Prostate gland (tissue), 2 donors: ENCODE measurements around the gene CDC42SE1. TPM values are rescaled to one million over a fixed set of nuclear protein-coding genes. Genes with fewer than 3 reads are reported as not detected.

Experiments
- DNase-seq: peaks from one replicate; pipeline ENCODE4 v3.0.0-alpha.2; 2019; ENCODE audit warnings: low spot score
- H3K27ac ChIP-seq, 2 donors: fragments of 200-600 bp; sonication (generic); 2 replicates each; pipeline ENCODE4 v1.5.1; 2017 to 2019
- H3K27me3 ChIP-seq: fragments of 200-600 bp; sonication (generic); replicated peaks from 2 replicates; pipeline ENCODE4 v1.5.1; 2019; ENCODE audit not compliant: insufficient read depth
- H3K36me3 ChIP-seq, 2 donors: fragments of 200-600 bp; sonication (generic); 1 replicate in 1 of 2; 2 replicates in 1 of 2; pipeline versions ENCODE4 v1.5.1 to v1.8.1; 2017 to 2019
- H3K4me1 ChIP-seq: fragments of 200-600 bp; sonication (generic); replicated peaks from 2 replicates; pipeline ENCODE4 v1.5.1; 2019
- H3K4me3 ChIP-seq, 2 donors: fragments of 200-600 bp; sonication (generic); 2 replicates each; pipeline ENCODE4 v1.5.1; 2017 to 2019
- H3K9me3 ChIP-seq: fragments of 200-600 bp; sonication (generic); 2 replicates; pipeline ENCODE4 v1.5.1; 2017
- CTCF ChIP-seq, 4 experiments: fragments of 200-600 bp in 2 of 4; fragments of 450-650 bp in 2 of 4; sonication (generic) in 2 of 4; IDR thresholded peaks; 1 replicate in 3 of 4; 2 replicates in 1 of 4; pipeline ENCODE4 v1.5.1; 2016 to 2019; ENCODE audit warnings: antibody characterized with exemption in 4 of 4, mild to moderate bottlenecking in 2 of 4, moderate library complexity in 2 of 4
- POLR2A ChIP-seq: fragments of 450-650 bp; IDR thresholded peaks from one replicate; pipeline ENCODE4 v1.6.1; 2016; ENCODE audit warnings: antibody characterized with exemption, mild to moderate bottlenecking
- POLR2AphosphoS5 ChIP-seq: sonication (generic); formaldehyde crosslinking; IDR thresholded peaks from one replicate; pipeline ENCODE4 v1.6.1; 2017; ENCODE audit warnings: antibody characterized with exemption
- WGBS: methylation state at CpG from one replicate; pipeline ENCODE4 v1.1.5; 2018; 5-methylcytosine and 5-hydroxymethylcytosine counted together
- intact Hi-C: fragments of 100-400 bp; cut with DNase I; formaldehyde crosslinking; loops from one replicate; pipeline ENCODE4 v1.14.2; 2022
- total RNA-seq, 2 donors: library from RNA; depleted of rRNA; stranded (reverse); fragments of >200 nt; gene quantifications; one replicate each; pipeline ENCODE4 v1.1.0, GENCODE V29; 2016

Gene CDC42SE1
- total RNA-seq, 2 donors from 2014 or later: 66.6 to 67.4 TPM

GRCh38 chr1:151039521-151039920, 19.9 kb downstream of the CDC42SE1 start:
- Histone ChIP-seq H3K27ac (no peak overlapping the region), H3K4me3 (no peak overlapping the region), H3K27me3 (no peaks in the 10 kb centered on the region), H3K36me3 (no peaks in the 10 kb centered on the region), H3K4me1 (no peaks in the 10 kb centered on the region), H3K9me3 (no peaks in the 10 kb centered on the region)
- DNase-seq: no peak
- no peak for TF ChIP-seq CTCF (IDR thresholded peaks at IDR 0.05)
- TF ChIP-seq POLR2A: no peak
- no peak for TF ChIP-seq POLR2AphosphoS5
- 97% methylated on average over 3 of the region's 3 CpGs for WGBS
- intact Hi-C loops: no loop called here

DNA sequence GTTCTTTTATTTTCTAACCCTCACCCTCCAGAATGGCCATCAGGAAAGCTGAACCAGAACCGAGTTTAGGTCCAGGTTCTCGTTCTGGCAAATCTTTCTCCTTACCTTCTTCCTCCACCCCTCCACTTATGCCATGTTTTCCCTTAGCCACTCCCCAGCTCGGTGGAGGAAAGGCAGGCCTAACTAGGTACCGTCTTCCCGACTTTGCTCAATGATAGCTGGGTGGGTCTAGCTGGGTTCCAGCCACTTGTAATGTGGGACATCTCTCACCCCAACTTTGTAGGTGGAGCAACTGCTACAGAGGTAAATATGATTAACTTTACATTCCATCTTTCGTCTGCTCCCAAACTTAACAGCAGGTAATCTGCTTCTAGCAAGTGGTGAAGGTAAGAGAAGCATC, 22.4 kb downstream of the CDC42SE1 start:
- no peak for DNase-seq
- intact Hi-C loops: no loop called here
- 65% methylated on average over 6 of the region's 6 CpGs for WGBS
- Histone ChIP-seq H3K27me3 (no peaks in the 10 kb centered on the region), H3K4me1 (no peaks in the 10 kb centered on the region), H3K36me3 (no peaks in the 10 kb centered on the region), H3K9me3 (no peaks in the 10 kb centered on the region), H3K27ac (peak overlapping the region in 1 of 2 donors; percentile 43), H3K4me3 (peak overlapping the region in 1 of 2 donors; percentile 20)
- TF ChIP-seq POLR2A (no peak), CTCF (IDR thresholded peaks at IDR 0.05) (no peak), POLR2AphosphoS5 (no peak)

GRCh38 chr1:151036356-151036755, 23.1 kb downstream of the CDC42SE1 start, which contains the start of gene BNIPL:
Gene BNIPL (plus strand): TSS chr1:151036586. CDS start chr1:151036726, 140 bp downstream.
- Histone ChIP-seq H3K4me1 (no peaks in the 10 kb centered on the region), H3K27ac (peak within 1 kb of the TSS in 1 of 2 donors; percentile 43), H3K9me3 (no peaks in the 10 kb centered on the region), H3K36me3 (no peaks in the 10 kb centered on the region), H3K27me3 (no peaks in the 10 kb centered on the region), H3K4me3 (peak within 1 kb of the TSS in 1 of 2 donors; percentile 20)
- WGBS: 40% methylated on average over 2 of the region's 2 CpGs
- DNase-seq: peak; percentile 22
- TF ChIP-seq CTCF (IDR thresholded peaks at IDR 0.05): no peak
- TF ChIP-seq POLR2A: no peak
- TF ChIP-seq POLR2AphosphoS5: no peak
- intact Hi-C loops: no loop called here

- H3K27ac ChIP-seq: peak overlapping the region in 1 of 2 donors; percentile 6
- no peak for DNase-seq
- H3K27me3 ChIP-seq: no peaks in the 10 kb centered on the region
- 88% methylated on average over 3 of the region's 3 CpGs for WGBS
- intact Hi-C loops: no loop called here
- H3K9me3 ChIP-seq: no peaks in the 10 kb centered on the region
- peaks cover 0 to 10% of the 10 kb centered on the region in 2 donors for H3K36me3 ChIP-seq
- TF ChIP-seq CTCF (IDR thresholded peaks at IDR 0.05): no peak
- no peak overlapping the region for H3K4me3 ChIP-seq
- no peaks in the 10 kb centered on the region for H3K4me1 ChIP-seq
These were observed 24.3 kb downstream of the CDC42SE1 start for GRCh38 chr1:151035167-151035566.

GRCh38 chr1:151032164-151032563, 27.3 kb downstream of the CDC42SE1 start:
- intact Hi-C loops: no loop called here
- Histone ChIP-seq H3K27me3 (no peaks in the 10 kb centered on the region), H3K4me3 (no peak overlapping the region), H3K36me3 (peaks cover 1 to 25% of the 10 kb centered on the region in 2 donors), H3K4me1 (no peaks in the 10 kb centered on the region), H3K9me3 (no peaks in the 10 kb centered on the region), H3K27ac (no peak overlapping the region)
- 97% methylated on average over 8 of the region's 8 CpGs for WGBS
- TF ChIP-seq POLR2A (no peak), POLR2AphosphoS5 (no peak), CTCF (IDR thresholded peaks at IDR 0.05) (no peak)
- DNase-seq: no peak
